ENCODE data around the gene BIRC2. TPM values are rescaled to one million over a fixed set of nuclear protein-coding genes. Genes with fewer than 3 reads are reported as not detected.

The BIRC2 gene
- total and polyA plus RNA-seq, 4 donors: 16.7 to 99.9 (median 28.9) TPM

Small RNAs within 50 kb of the gene (small RNA-seq; reads per million reads assigned to genes)
- gene AP000942.3 (ENCODE audit: low replicate concordance) (not detected), gene AP000942.4 (ENCODE audit: low replicate concordance) (not detected), gene RNU6-952P (ENCODE audit: low replicate concordance) (not detected)

Other genes with a start within 250 kb of the BIRC2 start
- gene YAP1, start 236.8 kb upstream of the BIRC2 start, total RNA-seq: 100 to 1,000 TPM; 120 to 257 TPM
- 10 to 100 TPM; 29.5 to 41.2 TPM for gene YAP1, start 236.8 kb upstream of the BIRC2 start, polyA plus RNA-seq
- 10 to 100 TPM; 20.2 to 44.5 TPM for gene BIRC3, start 29.7 kb upstream of the BIRC2 start, total RNA-seq
- 10 to 100 TPM in 1 of 2 donors, 1 to 10 TPM in 1; 8.7 to 61.0 TPM for gene BIRC3, start 29.7 kb upstream of the BIRC2 start, polyA plus RNA-seq
- gene TMEM123, start 105.6 kb downstream of the BIRC2 start, total RNA-seq: 100 to 1,000 TPM; 117 to 245 TPM
- 10 to 100 TPM; 53.6 to 83.5 TPM for gene TMEM123, start 105.6 kb downstream of the BIRC2 start, polyA plus RNA-seq
- gene MMP7, start 183.5 kb downstream of the BIRC2 start, total RNA-seq: 100 to 1,000 TPM in 1 of 2 donors, 10 to 100 TPM in 1; 30.4 to 433 TPM
- gene MMP7, start 183.5 kb downstream of the BIRC2 start, polyA plus RNA-seq: 10 to 100 TPM; 17.9 to 21.9 TPM

All from lung (tissue), 5 donors.